Measurements from ENCODE around the gene OR14A2.
"Not testable (repeated sequence)": the region's sequence is repeated elsewhere in the genome, so short reads cannot be mapped to it uniquely, and the experiment has no call there.

GRCh38 chr1:247754311-247754710, 6.4 kb upstream of the OR14A2 start:
- not testable (repeated sequence) for TF ChIP-seq EZH2 (IDR thresholded peaks at IDR 0.05; ENCODE audit: borderline replicate concordance, insufficient read depth, low read length, poor library complexity, severe bottlenecking); CTCF (IDR thresholded peaks at IDR 0.05; ENCODE audit: poor library complexity, severe bottlenecking)

All from neural cell (in vitro differentiated cells).